ENCODE measurements around the gene AP1M1. TPM values are rescaled to one million over a fixed set of nuclear protein-coding genes. Genes with fewer than 3 reads are reported as not detected.

AP1M1 gene
- total RNA-seq, 1 donor from 2014 or later = 84.5 TPM

- Histone ChIP-seq H3K36me3 (peaks cover 0 to 60% of the 10 kb centered on the region in 2 donors), H3K4me1 (peaks cover 4% of the 10 kb centered on the region)
- TF ChIP-seq POLR2A (IDR thresholded peaks at IDR 0.05) = no peak
- no peak for TF ChIP-seq CTCF (IDR thresholded peaks at IDR 0.05)
- no peak for TF ChIP-seq POLR2AphosphoS5 (IDR thresholded peaks at IDR 0.05; ENCODE audit: insufficient read depth in 1 of 2, low read depth in 1 of 2)
These were observed 8.9 kb downstream of the AP1M1 start for GRCh38 chr19:16206637-16207036.

DNA sequence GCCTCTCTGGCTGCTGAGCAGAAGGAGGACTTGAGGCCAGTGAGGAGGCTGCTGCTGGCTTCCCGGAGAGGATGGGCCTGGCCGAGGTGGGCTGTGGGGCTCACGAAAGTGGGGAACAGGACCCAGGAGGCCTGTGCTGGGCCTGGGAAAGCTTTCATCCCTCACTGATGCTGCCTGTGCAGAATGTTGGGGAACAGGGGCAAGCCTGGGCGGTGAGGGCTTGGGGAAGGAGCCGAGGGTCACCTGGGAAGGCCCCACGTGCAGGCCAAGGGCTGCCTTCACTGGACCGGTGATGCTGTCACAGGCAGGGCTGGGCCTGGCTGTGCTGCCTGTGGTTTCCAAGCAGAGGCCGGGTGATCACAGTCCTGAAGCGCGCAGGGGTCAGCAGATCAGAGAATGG is 9.4 kb downstream of the AP1M1 start:
- Histone ChIP-seq H3K9me3 (no peaks in the 10 kb centered on the region), H3K27ac (no peak overlapping the region), H3K36me3 (peaks cover 0 to 62% of the 10 kb centered on the region in 2 donors), H3K4me1 (peaks cover 4% of the 10 kb centered on the region), H3K4me3 (no peak overlapping the region), H3K27me3 (no peaks in the 10 kb centered on the region)
- no peak for TF ChIP-seq POLR2AphosphoS5 (IDR thresholded peaks at IDR 0.05; ENCODE audit: insufficient read depth in 1 of 2, low read depth in 1 of 2)
- no peak for TF ChIP-seq POLR2A (IDR thresholded peaks at IDR 0.05)
- intact Hi-C loops (cut with DNase I) = no loop called here
- DNase-seq (ENCODE audit: extremely low spot score in 2 of 2) = no peak

More at GRCh38 chr19:16206637-16207036, 8.9 kb downstream of the AP1M1 start:
- intact Hi-C loops (cut with DNase I) = no loop called here
- Histone ChIP-seq H3K27ac (no peak overlapping the region), H3K9me3 (no peaks in the 10 kb centered on the region), H3K27me3 (no peaks in the 10 kb centered on the region), H3K4me3 (no peak overlapping the region)
- no peak for DNase-seq (ENCODE audit: extremely low spot score in 2 of 2)

- TF ChIP-seq CTCF (IDR thresholded peaks at IDR 0.05) (no peak), POLR2AphosphoS5 (IDR thresholded peaks at IDR 0.05; ENCODE audit: insufficient read depth in 1 of 2, low read depth in 1 of 2) (no peak), POLR2A (IDR thresholded peaks at IDR 0.05) (no peak)
- no peak for DNase-seq (ENCODE audit: extremely low spot score in 2 of 2)
- no peak overlapping the region for H3K27ac ChIP-seq
- no peaks in the 10 kb centered on the region for H3K27me3 ChIP-seq
- no peaks in the 10 kb centered on the region for H3K9me3 ChIP-seq
- H3K4me1 ChIP-seq = peaks cover 4% of the 10 kb centered on the region
- peaks cover 0 to 62% of the 10 kb centered on the region in 2 donors for H3K36me3 ChIP-seq
- intact Hi-C loops (cut with DNase I) = no loop called here
- H3K4me3 ChIP-seq = no peak overlapping the region
These were observed 9.8 kb downstream of the AP1M1 start for GRCh38 chr19:16207490-16208025.

- TF ChIP-seq POLR2A (IDR thresholded peaks at IDR 0.05) = no peak
- no peak for TF ChIP-seq POLR2AphosphoS5 (IDR thresholded peaks at IDR 0.05; ENCODE audit: insufficient read depth in 1 of 2, low read depth in 1 of 2)
- no peak for TF ChIP-seq CTCF (IDR thresholded peaks at IDR 0.05)
- Histone ChIP-seq H3K4me1 (peaks cover 4% of the 10 kb centered on the region), H3K9me3 (no peaks in the 10 kb centered on the region), H3K27ac (no peak overlapping the region), H3K4me3 (no peak overlapping the region), H3K27me3 (no peaks in the 10 kb centered on the region), H3K36me3 (peaks cover 0 to 58% of the 10 kb centered on the region in 2 donors)
- intact Hi-C loops (cut with DNase I) = no loop called here
- no peak for DNase-seq (ENCODE audit: extremely low spot score in 2 of 2)
These were observed 10.5 kb downstream of the AP1M1 start for GRCh38 chr19:16208064-16208759.

- no peak for TF ChIP-seq POLR2A (IDR thresholded peaks at IDR 0.05)
- no peak for TF ChIP-seq CTCF (IDR thresholded peaks at IDR 0.05)
- TF ChIP-seq POLR2AphosphoS5 (IDR thresholded peaks at IDR 0.05; ENCODE audit: insufficient read depth in 1 of 2, low read depth in 1 of 2) = no peak
- no peak for DNase-seq (ENCODE audit: extremely low spot score in 2 of 2)
- H3K4me1 ChIP-seq = peaks cover 4% of the 10 kb centered on the region
- no peak overlapping the region for H3K4me3 ChIP-seq
- H3K27me3 ChIP-seq = no peaks in the 10 kb centered on the region
- intact Hi-C loops (cut with DNase I) = no loop called here
- no peak overlapping the region for H3K27ac ChIP-seq
- no peaks in the 10 kb centered on the region for H3K9me3 ChIP-seq
- peaks cover 0 to 49% of the 10 kb centered on the region in 2 donors for H3K36me3 ChIP-seq
These were observed 11.3 kb downstream of the AP1M1 start for GRCh38 chr19:16208847-16209665.

Data from vagina (tissue), 2 donors.